ENCODE measurements around the gene SMCHD1.

- TF ChIP-seq ELF4 (IDR thresholded peaks at IDR 0.05) (no peak), FOXM1 (IDR thresholded peaks at IDR 0.05; ENCODE audit: borderline replicate concordance) (no peak), NFRKB (IDR thresholded peaks at IDR 0.05) (no peak), LEF1 (IDR thresholded peaks at IDR 0.05; ENCODE audit: borderline replicate concordance) (no peak), ZNF384 (IDR thresholded peaks at IDR 0.05) (no peak)
Observed at GRCh38 chr18:2681993-2682603, 26.6 kb downstream of the SMCHD1 start.

All from HEK293T (cell line).